Measurements from ENCODE around the gene CIDEB. TPM values are rescaled to one million over a fixed set of nuclear protein-coding genes. Genes with fewer than 3 reads are reported as not detected.
A peak's percentile ranks its signal among the peaks of the same experiment; 100 is the strongest.
"Not testable (repeated sequence)": the region's sequence is repeated elsewhere in the genome, so short reads cannot be mapped to it uniquely, and the experiment has no call there.

Gene CIDEB, protein sequence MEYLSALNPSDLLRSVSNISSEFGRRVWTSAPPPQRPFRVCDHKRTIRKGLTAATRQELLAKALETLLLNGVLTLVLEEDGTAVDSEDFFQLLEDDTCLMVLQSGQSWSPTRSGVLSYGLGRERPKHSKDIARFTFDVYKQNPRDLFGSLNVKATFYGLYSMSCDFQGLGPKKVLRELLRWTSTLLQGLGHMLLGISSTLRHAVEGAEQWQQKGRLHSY
- polyA plus RNA-seq (ENCODE audit: insufficient read length) = 24.8 TPM
- long read RNA-seq, donor 1, transcript CIDEB-203 (5 exons, 1,602 nt) = major isoform, 6 of 52 reads
- long read RNA-seq, donor 1, transcript CIDEB-201 (7 exons, 2,294 nt) = major isoform, 6 of 52 reads
- long read RNA-seq, donor 1, partial matches to known transcripts = 40 of 52 reads
- long read RNA-seq, donor 1, other reads (novel, unspliced or antisense) = 0 of 52 reads
- long read RNA-seq, donor 2, transcript CIDEB-203 (5 exons, 1,602 nt) = major isoform, 9 of 9 reads
- long read RNA-seq, donor 2, partial matches to known transcripts = 0 of 9 reads
- long read RNA-seq, donor 2, other reads (novel, unspliced or antisense) = 0 of 9 reads
- long read RNA-seq, donor 3, partial matches to known transcripts = 22 of 28 reads
- long read RNA-seq, donor 3, other reads (novel, unspliced or antisense) = 0 of 28 reads
- long read RNA-seq, donor 4 = 0 reads
- long read RNA-seq, donor 5, partial matches to known transcripts = 0 of 6 reads
- long read RNA-seq, donor 5, other reads (novel, unspliced or antisense) = 0 of 6 reads
- long read RNA-seq, donor 6, transcript CIDEB-203 (5 exons, 1,602 nt) = major isoform, 5 of 47 reads
- long read RNA-seq, donor 6, partial matches to known transcripts = 39 of 47 reads
- long read RNA-seq, donor 6, other reads (novel, unspliced or antisense) = 0 of 47 reads
- long read RNA-seq, donor 7, transcript CIDEB-203 (5 exons, 1,602 nt) = major isoform, 11 of 13 reads
- long read RNA-seq, donor 7, partial matches to known transcripts = 0 of 13 reads
- long read RNA-seq, donor 7, other reads (novel, unspliced or antisense) = 0 of 13 reads
- long read RNA-seq, donor 8, transcript CIDEB-203 (5 exons, 1,602 nt) = major isoform, 5 of 7 reads
- long read RNA-seq, donor 8, partial matches to known transcripts = 0 of 7 reads
- long read RNA-seq, donor 8, other reads (novel, unspliced or antisense) = 0 of 7 reads

DNA sequence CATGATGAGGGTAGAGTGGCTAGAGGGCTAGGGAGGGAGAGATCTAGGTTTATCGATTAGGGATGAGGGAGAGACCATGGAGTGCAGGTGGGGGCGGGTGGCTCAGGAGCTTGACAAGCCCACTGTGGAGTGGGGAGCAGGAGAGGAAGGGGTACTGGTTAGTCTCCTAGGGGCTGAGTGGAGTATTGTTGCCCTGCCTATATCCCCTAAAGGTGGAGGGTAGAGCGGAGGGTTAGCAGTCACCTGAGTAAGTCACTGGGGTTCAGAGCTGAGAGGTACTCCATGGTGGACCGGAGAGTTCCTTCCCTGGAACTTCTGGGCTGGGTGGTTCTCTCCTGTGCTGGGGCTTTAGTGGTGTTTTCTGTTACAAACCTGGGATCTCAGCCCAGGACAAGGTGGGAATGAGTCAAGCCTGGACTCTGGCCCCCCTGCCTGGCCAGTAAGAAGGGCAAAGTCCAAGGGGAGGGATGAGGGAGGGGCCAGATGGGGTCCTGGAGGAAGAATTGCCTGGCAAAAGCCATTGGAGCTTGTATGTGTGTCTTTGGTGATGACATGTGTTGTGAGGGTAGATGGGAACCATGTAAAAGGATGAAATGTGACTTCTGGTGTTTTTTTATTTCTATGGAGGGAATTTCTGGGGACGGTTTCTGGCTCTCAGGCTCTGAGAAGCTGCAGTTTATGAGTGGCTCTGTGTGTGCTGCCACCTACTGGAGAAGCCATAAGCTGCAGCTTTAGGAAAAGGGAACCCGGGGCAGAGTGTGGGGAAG lies at the start of gene CIDEB:
TSS of gene CIDEB (minus strand) at position 403 of the 767 bp plus-strand sequence. CDS start at position 284, 119 bp downstream.
- DNase-seq = peak; percentile 50

- no peak for DNase-seq
Observed at GRCh38 chr14:24356208-24356607, 48.4 kb upstream of the CIDEB start.

GRCh38 chr14:24355009-24355408 lies 47.2 kb upstream of the CIDEB start:
- no peak for DNase-seq

GRCh38 chr14:24354482-24354825 lies 46.7 kb upstream of the CIDEB start:
- DNase-seq = not testable (repeated sequence)

- DNase-seq = no peak
Observed at GRCh38 chr14:24353559-24354481, 46.0 kb upstream of the CIDEB start.

GRCh38 chr14:24351517-24351916 lies 43.7 kb upstream of the CIDEB start:
- no peak for DNase-seq

GRCh38 chr14:24349742-24350141 lies 42.0 kb upstream of the CIDEB start:
- DNase-seq = no peak

- DNase-seq = no peak
Observed at GRCh38 chr14:24348186-24348585, 40.4 kb upstream of the CIDEB start.

DNA sequence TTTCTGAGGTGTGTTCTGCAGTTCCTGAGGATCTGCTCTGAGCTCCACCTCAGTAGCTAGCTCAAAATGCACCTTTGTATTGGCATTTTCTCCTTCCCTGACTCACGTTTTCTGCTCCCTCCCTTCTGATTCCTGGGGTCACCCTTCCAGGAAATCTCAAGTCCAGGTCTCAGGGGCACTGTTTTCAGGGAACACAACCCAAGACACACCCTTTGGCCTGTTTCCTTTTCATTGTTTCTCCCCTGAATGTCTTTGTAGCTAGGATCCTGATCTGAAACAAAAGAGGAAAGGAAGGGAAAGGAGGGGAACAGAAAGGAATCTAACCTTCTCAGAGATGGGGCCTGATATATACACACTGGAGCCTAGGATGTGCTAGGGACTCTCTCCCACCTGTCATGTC lies 39.4 kb upstream of the CIDEB start:
- DNase-seq = no peak

- DNase-seq = no peak
Observed at GRCh38 chr14:24343795-24344660, 36.3 kb upstream of the CIDEB start.

DNA sequence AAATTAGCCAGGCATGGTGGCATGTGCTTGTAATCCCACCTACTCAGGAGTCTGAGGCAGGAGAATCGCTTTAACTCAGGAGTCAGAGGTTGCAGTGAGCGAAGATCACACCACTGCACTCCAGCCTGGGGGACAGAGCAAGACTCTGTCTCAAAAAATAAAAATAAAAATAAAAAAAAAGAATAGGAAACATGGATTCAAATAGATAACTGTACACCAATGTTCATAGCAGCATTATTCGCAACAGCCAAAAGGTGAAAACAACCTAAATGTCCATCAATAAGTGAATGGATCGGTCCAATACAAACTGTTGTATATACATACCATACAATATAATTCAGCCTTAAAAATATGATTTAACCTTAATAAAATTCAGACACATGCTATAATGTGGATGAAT lies 35.1 kb upstream of the CIDEB start:
- no peak for DNase-seq

GRCh38 chr14:24340606-24341005 lies 32.8 kb upstream of the CIDEB start:
- no peak for DNase-seq

- DNase-seq = no peak
Observed at GRCh38 chr14:24339284-24340151, 31.7 kb upstream of the CIDEB start, which contains the start of gene RIPK3. RIPK3 (minus strand) TSS chr14:24339991; CDS start chr14:24339826, 165 bp downstream.

DNA sequence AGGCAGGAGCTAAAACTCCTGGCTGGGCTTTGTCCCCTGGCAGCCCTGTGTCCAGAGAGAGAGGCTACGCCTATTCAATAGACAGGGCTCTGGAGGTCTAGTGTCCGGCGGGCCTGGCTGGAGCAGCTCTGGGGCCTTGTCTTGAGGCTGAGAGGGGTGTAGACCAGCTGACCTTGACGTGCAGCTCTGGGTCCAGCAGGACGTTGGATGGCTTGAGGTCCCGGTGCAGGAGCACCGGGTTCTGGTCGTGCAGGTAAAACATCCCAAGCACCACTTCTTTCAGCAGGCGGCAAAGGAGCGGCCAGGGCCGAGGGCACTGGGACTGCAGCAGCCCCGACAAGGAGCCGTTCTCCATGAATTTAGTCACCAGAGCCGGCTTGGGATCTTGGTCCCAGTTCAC lies 31.1 kb upstream of the CIDEB start:
- no peak for DNase-seq

DNA sequence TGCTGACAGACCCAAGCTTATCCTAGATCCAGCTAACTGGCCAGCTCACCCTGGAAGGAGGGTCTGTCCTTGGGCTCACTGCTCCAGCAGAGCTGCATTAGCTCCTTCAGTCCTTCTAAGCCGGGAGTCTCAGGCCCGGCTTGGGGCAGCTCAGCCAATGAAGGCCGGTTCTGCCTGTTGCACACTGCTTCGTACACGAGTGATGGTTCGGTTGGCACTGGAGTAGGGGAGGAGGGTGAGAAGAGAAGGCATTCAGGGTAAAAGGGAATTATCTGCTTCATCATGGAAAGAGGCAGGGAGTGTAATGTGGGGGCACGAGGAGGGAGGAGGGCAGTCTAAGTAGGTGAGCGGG lies 30.0 kb upstream of the CIDEB start:
- no peak for DNase-seq

DNA sequence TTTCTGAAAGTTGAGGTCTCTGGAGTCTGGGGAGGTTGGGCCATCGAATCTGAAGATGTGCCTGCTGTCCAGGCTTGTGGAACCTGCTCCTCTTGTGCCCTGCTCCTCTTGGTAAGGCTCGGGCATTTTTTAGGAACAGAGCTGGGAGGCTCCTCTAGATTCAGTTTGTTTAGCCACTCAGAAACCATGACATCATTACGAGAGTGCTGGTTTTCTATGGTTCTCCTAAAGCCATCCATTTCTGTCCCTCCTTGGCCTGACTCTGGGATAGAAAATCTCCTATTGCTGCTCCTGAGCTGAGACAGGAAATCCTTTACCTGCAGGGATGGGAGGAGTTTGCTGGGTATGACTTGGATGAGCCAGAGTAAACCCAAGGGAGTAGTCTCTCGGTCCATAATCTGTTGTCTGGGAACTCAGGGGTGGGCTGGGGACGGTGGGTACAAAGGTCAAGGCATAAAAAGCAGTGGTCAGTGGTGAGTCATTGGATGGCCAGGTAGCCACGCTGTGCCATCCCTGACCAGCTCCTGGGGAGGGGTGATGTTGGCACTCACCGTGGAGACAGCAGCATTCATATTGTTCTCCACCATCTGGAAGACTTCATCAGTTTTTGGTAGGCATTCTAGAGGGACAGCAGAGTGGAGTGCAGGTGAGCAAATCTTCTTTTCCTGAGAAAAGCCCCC lies 29.5 kb upstream of the CIDEB start:
- no peak for DNase-seq

DNA sequence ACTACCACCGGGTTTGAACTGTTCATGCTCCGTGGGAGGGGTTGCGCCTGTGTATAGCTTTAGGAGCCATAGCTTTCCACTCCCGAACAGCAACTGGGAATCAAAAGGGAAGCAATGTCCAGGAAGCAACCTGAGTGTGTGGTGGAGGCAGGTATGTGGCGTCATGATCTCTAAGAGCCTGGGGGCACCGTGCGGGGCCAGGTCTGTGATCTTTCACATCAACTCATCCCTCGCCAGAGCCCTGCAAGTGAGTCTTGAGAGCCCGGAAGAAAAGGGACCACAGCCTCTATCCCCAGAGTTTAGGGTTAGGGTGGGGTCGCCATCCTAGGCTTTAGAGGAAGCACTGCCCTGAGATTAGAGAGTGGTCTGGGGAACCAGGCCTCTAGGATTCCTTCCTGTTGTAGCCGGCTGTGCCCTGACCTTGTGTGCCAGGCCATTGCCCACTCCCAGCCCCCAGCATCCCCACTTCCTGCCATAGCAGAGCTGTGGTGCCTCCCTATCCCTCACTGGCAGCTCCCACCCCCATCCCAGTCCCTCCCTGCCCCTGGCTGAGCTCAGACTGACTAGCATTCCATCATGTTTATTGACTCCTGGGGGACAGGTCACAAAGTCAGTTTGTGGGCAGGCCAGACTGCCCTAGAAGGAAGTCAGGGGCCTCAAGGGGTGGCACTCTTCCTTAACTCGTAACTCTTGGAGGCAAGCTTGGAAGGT lies 27.8 kb upstream of the CIDEB start:
- no peak for DNase-seq
